ENCODE measurements around the gene ATIC. TPM values are rescaled to one million over a fixed set of nuclear protein-coding genes. Genes with fewer than 3 reads are reported as not detected.

ATIC gene
- total and polyA plus RNA-seq, 3 donors from 2014 or later: 53.0 to 64.6 (median 62.1) TPM

DNA sequence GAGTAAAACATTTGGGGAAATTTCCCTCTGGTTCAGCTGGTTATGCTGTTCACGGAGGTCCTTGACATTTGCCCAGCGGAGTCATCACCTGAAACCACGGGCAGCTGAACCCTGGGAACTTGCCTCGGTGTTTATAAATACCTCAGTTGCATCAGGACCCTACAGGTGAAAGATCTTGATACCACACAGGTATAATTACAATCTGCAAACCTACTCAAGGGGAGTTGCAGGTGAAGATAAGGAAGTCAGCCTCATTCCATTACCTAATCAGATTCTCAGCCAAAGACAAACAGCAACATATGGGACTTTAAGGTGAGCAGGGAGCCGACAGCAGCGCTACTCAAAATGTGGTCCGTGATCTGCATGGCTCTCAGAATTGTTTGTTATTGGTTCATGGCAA lies 37.0 kb upstream of the ATIC start:
- Histone ChIP-seq H3K4me3 (no peak overlapping the region), H3K27me3 (no peaks in the 10 kb centered on the region), H3K36me3 (ENCODE audit: low read depth, missing control alignments) (no peaks in the 10 kb centered on the region), H3K9me3 (no peaks in the 10 kb centered on the region), H3K27ac (no peak overlapping the region), H3K4me1 (no peaks in the 10 kb centered on the region)
- TF ChIP-seq POLR2A (IDR thresholded peaks at IDR 0.05): no peak
- TF ChIP-seq, protein P1, sequence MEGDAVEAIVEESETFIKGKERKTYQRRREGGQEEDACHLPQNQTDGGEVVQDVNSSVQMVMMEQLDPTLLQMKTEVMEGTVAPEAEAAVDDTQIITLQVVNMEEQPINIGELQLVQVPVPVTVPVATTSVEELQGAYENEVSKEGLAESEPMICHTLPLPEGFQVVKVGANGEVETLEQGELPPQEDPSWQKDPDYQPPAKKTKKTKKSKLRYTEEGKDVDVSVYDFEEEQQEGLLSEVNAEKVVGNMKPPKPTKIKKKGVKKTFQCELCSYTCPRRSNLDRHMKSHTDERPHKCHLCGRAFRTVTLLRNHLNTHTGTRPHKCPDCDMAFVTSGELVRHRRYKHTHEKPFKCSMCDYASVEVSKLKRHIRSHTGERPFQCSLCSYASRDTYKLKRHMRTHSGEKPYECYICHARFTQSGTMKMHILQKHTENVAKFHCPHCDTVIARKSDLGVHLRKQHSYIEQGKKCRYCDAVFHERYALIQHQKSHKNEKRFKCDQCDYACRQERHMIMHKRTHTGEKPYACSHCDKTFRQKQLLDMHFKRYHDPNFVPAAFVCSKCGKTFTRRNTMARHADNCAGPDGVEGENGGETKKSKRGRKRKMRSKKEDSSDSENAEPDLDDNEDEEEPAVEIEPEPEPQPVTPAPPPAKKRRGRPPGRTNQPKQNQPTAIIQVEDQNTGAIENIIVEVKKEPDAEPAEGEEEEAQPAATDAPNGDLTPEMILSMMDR (IDR thresholded peaks at IDR 0.05): no peak
- 91 to 94% methylated on average over 7 of the region's 7 CpGs for WGBS, 2 donors
- DNase-seq: no peak
- intact Hi-C loops (cut with DNase I; ENCODE audit: low total_unique reads): no loop called here

DNA sequence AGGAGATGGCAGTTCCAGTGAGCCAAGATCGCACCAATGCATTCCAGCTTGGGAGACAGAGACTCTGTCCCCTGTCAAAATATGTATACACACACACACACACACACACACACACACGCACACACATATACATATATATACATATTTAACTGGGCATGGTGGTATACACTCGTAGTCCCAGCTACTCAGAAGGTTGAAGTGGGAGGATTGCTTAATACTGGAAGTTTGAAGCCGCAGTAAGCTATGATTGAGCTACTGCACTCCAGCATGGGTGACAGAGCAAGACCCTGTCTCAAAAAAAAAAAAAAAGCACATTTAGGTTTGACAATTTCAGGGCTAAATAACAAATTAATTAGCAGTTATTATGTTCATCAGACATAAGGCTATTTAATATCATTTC lies 36.0 kb upstream of the ATIC start:
- TF ChIP-seq, protein P1 (IDR thresholded peaks at IDR 0.05): no peak
- no peak for TF ChIP-seq POLR2A (IDR thresholded peaks at IDR 0.05)
- DNase-seq: no peak
- Histone ChIP-seq H3K4me1 (no peaks in the 10 kb centered on the region), H3K36me3 (ENCODE audit: low read depth, missing control alignments) (no peaks in the 10 kb centered on the region), H3K9me3 (no peaks in the 10 kb centered on the region), H3K27me3 (no peaks in the 10 kb centered on the region), H3K27ac (no peak overlapping the region), H3K4me3 (no peak overlapping the region)
- 81 to 100% methylated on average over 2 to 4 of the region's 4 CpGs for WGBS, 2 donors
- intact Hi-C loops (cut with DNase I; ENCODE audit: low total_unique reads): no loop called here

DNA sequence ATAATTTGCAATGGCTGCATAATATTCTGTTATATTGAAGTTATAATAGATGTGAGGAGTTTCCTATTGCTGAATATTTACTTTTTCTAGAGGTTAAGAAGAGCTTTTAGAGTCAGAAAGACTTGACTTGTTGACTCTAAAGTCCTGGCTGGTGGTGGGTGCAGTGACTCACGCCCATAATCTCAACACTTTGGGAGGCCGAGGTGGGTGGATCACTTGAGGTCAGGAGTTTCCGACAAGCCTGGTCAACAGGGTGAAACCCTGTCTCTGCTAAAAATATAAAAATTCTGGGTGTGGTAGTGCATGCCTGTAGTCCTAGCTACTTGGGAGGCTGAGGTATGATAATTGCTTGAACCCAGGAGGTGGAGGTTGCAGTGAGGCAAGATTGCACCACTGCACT lies 33.9 kb upstream of the ATIC start:
- Histone ChIP-seq H3K4me3 (no peak overlapping the region), H3K9me3 (no peaks in the 10 kb centered on the region), H3K4me1 (no peaks in the 10 kb centered on the region), H3K27me3 (no peaks in the 10 kb centered on the region), H3K36me3 (ENCODE audit: low read depth, missing control alignments) (no peaks in the 10 kb centered on the region), H3K27ac (no peak overlapping the region)
- no peak for DNase-seq
- intact Hi-C loops (cut with DNase I; ENCODE audit: low total_unique reads): no loop called here
- TF ChIP-seq POLR2A (IDR thresholded peaks at IDR 0.05): no peak
- TF ChIP-seq, protein P1 (IDR thresholded peaks at IDR 0.05): no peak
- WGBS, 2 donors: 69 to 80% methylated on average over 3 of the region's 3 CpGs

DNA sequence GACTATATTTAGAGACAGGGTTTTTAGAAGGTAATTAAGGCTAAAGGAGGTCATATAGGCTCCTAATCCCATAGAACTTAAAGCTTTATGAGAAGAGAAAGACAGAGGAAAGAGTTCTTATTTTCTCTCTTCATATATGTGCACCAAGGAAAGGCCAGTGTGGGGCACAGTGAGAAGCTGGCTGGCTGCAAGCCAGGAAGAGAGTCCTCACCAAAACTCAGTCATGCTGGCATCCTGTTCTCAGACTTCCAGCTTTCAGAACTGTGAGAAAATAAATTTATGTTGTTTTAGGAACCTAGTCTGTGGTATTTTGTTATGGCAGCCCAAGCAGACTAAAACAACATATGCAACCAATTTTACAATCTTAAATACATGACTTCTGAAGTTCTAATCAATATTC lies 31.5 kb upstream of the ATIC start:
- H3K27me3 ChIP-seq: no peaks in the 10 kb centered on the region
- H3K4me3 ChIP-seq: no peak overlapping the region
- H3K4me1 ChIP-seq: no peaks in the 10 kb centered on the region
- intact Hi-C loops (cut with DNase I; ENCODE audit: low total_unique reads): no loop called here
- H3K27ac ChIP-seq: no peak overlapping the region
- no peaks in the 10 kb centered on the region for H3K9me3 ChIP-seq
- no peaks in the 10 kb centered on the region for H3K36me3 ChIP-seq (ENCODE audit: low read depth, missing control alignments)
- no peak for DNase-seq
- no peak for TF ChIP-seq POLR2A (IDR thresholded peaks at IDR 0.05)
- TF ChIP-seq, protein P1 (IDR thresholded peaks at IDR 0.05): no peak

DNA sequence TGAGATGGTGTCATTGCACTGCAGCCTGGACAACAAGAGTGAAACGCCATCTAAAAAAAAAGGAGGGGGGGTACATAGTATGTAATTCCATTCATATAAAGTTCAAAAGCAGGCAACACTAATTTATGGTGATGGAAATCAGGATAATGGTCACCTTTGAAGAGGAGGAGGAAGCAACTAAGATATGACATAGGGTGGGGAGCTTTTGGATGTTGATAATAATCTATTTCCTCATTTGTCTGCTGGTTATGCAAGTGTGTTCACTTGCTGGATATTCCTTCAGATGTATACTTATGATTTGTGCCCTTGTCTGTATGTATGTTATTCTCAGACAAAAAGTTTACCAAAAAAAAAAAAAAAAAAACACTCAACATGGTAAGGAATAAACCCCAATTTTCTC lies 28.6 kb upstream of the ATIC start:
- TF ChIP-seq, protein P1 (IDR thresholded peaks at IDR 0.05): no peak
- 87 to 95% methylated on average over 1 of the region's 1 CpG for WGBS, 2 donors
- no peaks in the 10 kb centered on the region for H3K4me1 ChIP-seq

More for the DNA sequence above, 28.6 kb upstream of the ATIC start:
- intact Hi-C loops (cut with DNase I; ENCODE audit: low total_unique reads): no loop called here
- H3K36me3 ChIP-seq (ENCODE audit: low read depth, missing control alignments): no peaks in the 10 kb centered on the region
- H3K27me3 ChIP-seq: no peaks in the 10 kb centered on the region
- H3K4me3 ChIP-seq: no peak overlapping the region
- no peaks in the 10 kb centered on the region for H3K9me3 ChIP-seq
- no peak for DNase-seq
- no peak overlapping the region for H3K27ac ChIP-seq
